Kidney (tissue), 14 donors: Measurements from ENCODE around the gene PID1. TPM values are rescaled to one million over a fixed set of nuclear protein-coding genes. Genes with fewer than 3 reads are reported as not detected.

Source experiments
- DNase-seq, 5 donors: peaks; one replicate each; pipeline ENCODE4 v3.0.0-alpha.2; 2013 to 2020
- FAIRE-seq: peaks from 2 replicates; lab custom pipeline; 2012; peaks lifted over from hg19 to GRCh38; lab: Jason Lieb, UNC
- H3K27ac ChIP-seq, 2 donors: one replicate each; pipeline ENCODE4 v1.7.0; 2013; ENCODE audit warnings: low read depth in 2 of 2, low read length in 2 of 2, inconsistent platforms in 1 of 2
- H3K27me3 ChIP-seq: one replicate; pipeline ENCODE4 v1.7.1; 2013; ENCODE audit warnings: low read length, inconsistent platforms; ENCODE audit not compliant: control insufficient read depth, insufficient read depth
- H3K36me3 ChIP-seq, 3 donors: one replicate each; pipeline versions ENCODE4 v1.7.0 to v1.7.1; 2013; ENCODE audit warnings: low read length in 3 of 3, control low read depth in 1 of 3, inconsistent platforms in 1 of 3; ENCODE audit not compliant: insufficient read depth in 3 of 3, control insufficient read depth in 2 of 3
- H3K4me1 ChIP-seq, 3 donors: one replicate each; pipeline versions ENCODE4 v1.7.0 to v1.7.1; 2013; ENCODE audit warnings: low read length in 3 of 3, inconsistent platforms in 1 of 3, low read depth in 1 of 3; ENCODE audit not compliant: control insufficient read depth in 2 of 3, insufficient read depth in 2 of 3
- H3K4me3 ChIP-seq, 3 donors: one replicate each; pipeline versions ENCODE4 v1.7.0 to v1.8.1; 2013; ENCODE audit warnings: low read length in 3 of 3, control low read depth in 1 of 3, inconsistent platforms in 1 of 3
- H3K9ac ChIP-seq, 3 donors: one replicate each; pipeline versions ENCODE4 v1.7.0 to v1.7.1; 2013; ENCODE audit warnings: low read length in 3 of 3, control low read depth in 1 of 3, inconsistent platforms in 1 of 3
- H3K9me3 ChIP-seq, 3 donors: one replicate each; pipeline versions ENCODE4 v1.7.0 to v1.7.1; 2013; ENCODE audit warnings: low read length in 3 of 3, control low read depth in 1 of 3, inconsistent platforms in 1 of 3; ENCODE audit not compliant: control insufficient read depth in 2 of 3, insufficient read depth in 1 of 3
- CTCF ChIP-seq: IDR thresholded peaks from 3 replicates; pipeline ENCODE4 v1.5.1; 2012; ENCODE audit warnings: mild to moderate bottlenecking, moderate library complexity, borderline replicate concordance; ENCODE audit not compliant: insufficient read depth; ENCODE audit errors: extremely low read depth
- intact Hi-C: fragments of 100-400 bp; cut with DNase I; formaldehyde crosslinking; loops from one replicate; pipeline ENCODE4 v1.11.1; 2022
- polyA plus RNA-seq: library from polyadenylated mRNA; stranded (reverse); fragments of 350-450 nt; fragmentation: Illumina TruSeq; extraction: RNeasy Lipid Tissue Mini Kit (QIAGEN cat#74804); gene quantifications from one replicate; pipeline ENCODE4 v1.2.3, GENCODE V29; 2014; ENCODE audit warnings: low read depth, low replicate concordance; ENCODE audit not compliant: insufficient read depth
- total RNA-seq: library from RNA; stranded (reverse); fragmentation: NEBNext Ultra II Directional; extraction: Animal tissue kit (Norgen Biotek cat#: 25700); gene quantifications from one replicate; pipeline ENCODE4 v1.2.1, GENCODE V29; 2021
- donor health status: control.
- donor health status: control.
- donor health status: control.
- donor health status: control.
- donor health status: control.
- donor health status: DM: yes; HTN: yes; CAD: no.
- donor health status: Normal renal cell carcinoma (clear cell type).

The PID1 gene
- total and polyA plus RNA-seq, 2 donors from 2014 or later: 2.1 to 9.4 TPM

- Histone ChIP-seq H3K4me1 (no peaks in the 10 kb centered on the region), H3K4me3 (peak overlapping the region in 2 of 3 donors; percentile 48 to 53), H3K27me3 (no peaks in the 10 kb centered on the region), H3K9ac (no peak overlapping the region), H3K27ac (no peak overlapping the region), H3K36me3 (no peaks in the 10 kb centered on the region), H3K9me3 (no peaks in the 10 kb centered on the region)
- TF ChIP-seq CTCF: no peak
- FAIRE-seq (no peak), DNase-seq (no peak)
- intact Hi-C loops: no loop called here
Measured at GRCh38 chr2:229269146-229269545, 1.9 kb downstream of the PID1 start.

GRCh38 chr2:229268626-229269025 lies 2.5 kb downstream of the PID1 start:
- Histone ChIP-seq H3K4me1 (no peaks in the 10 kb centered on the region), H3K4me3 (peak overlapping the region in 2 of 3 donors; percentile 19 to 53), H3K27ac (no peak overlapping the region), H3K36me3 (no peaks in the 10 kb centered on the region), H3K9me3 (no peaks in the 10 kb centered on the region), H3K27me3 (no peaks in the 10 kb centered on the region), H3K9ac (no peak overlapping the region)
- no peak for FAIRE-seq
- no peak for DNase-seq
- intact Hi-C loops: no loop called here
- no peak for TF ChIP-seq CTCF

GRCh38 chr2:229267080-229267479 lies 4.0 kb downstream of the PID1 start:
- Histone ChIP-seq H3K4me1 (no peaks in the 10 kb centered on the region), H3K27me3 (no peaks in the 10 kb centered on the region), H3K27ac (no peak overlapping the region), H3K4me3 (no peak overlapping the region), H3K36me3 (no peaks in the 10 kb centered on the region), H3K9ac (no peak overlapping the region), H3K9me3 (no peaks in the 10 kb centered on the region)
- DNase-seq: no peak
- intact Hi-C loops: no loop called here
- no peak for FAIRE-seq
- no peak for TF ChIP-seq CTCF

- no peak overlapping the region for H3K4me3 ChIP-seq
- no peak for FAIRE-seq
- H3K36me3 ChIP-seq: no peaks in the 10 kb centered on the region
- no peak overlapping the region for H3K27ac ChIP-seq
- peaks cover 0 to 8% (median 0%) of the 10 kb centered on the region in 3 donors for H3K9me3 ChIP-seq
- intact Hi-C loops: no loop called here
- H3K4me1 ChIP-seq: no peaks in the 10 kb centered on the region
- no peak for TF ChIP-seq CTCF
- no peaks in the 10 kb centered on the region for H3K27me3 ChIP-seq
- no peak for DNase-seq
- no peak overlapping the region for H3K9ac ChIP-seq
Measured at GRCh38 chr2:229265727-229266126, 5.4 kb downstream of the PID1 start.
